Measurements from ENCODE around the gene TUBA3E. TPM values are rescaled to one million over a fixed set of nuclear protein-coding genes. Genes with fewer than 3 reads are reported as not detected.
"Not testable (repeated sequence)": the region's sequence is repeated elsewhere in the genome, so short reads cannot be mapped to it uniquely, and the experiment has no call there.

Gene TUBA3E
- total RNA-seq, 1 donor from 2014 or later = not detected

DNA sequence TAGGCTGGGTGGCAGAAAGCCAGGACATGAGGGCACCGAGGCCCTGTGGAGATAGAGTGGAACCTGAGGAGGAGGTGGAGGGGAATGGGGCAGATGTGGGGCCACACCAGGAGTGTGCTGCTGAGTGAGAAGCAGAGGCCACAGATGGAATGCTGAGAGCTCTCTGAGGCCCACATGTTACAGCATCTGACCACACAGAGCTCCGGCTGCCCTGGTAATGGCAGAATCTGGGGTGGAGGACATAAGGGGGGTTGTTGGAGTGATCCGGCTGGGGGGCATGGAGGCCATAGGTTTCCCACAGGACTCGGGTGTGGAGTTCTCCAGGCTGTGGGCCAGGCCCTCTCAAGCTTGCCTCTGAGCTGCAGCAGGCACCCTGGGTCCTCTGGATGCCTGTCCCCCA is 12.3 kb downstream of the TUBA3E start:
- H3K4me3 Mint-ChIP-seq = no peak overlapping the region
- DNase-seq = no peak
- H3K27me3 Mint-ChIP-seq = no peaks in the 10 kb centered on the region
- H3K36me3 Mint-ChIP-seq (ENCODE audit: low read depth) = peaks cover 22% of the 10 kb centered on the region
- peaks cover 7% of the 10 kb centered on the region for H3K4me1 Mint-ChIP-seq
- intact Hi-C loops (cut with micrococcal nuclease) = no loop called here
- H3K9me3 Mint-ChIP-seq = no peaks in the 10 kb centered on the region
- peak overlapping the region; percentile 48 for H3K27ac Mint-ChIP-seq

GRCh38 chr2:130185436-130185835 is 12.8 kb downstream of the TUBA3E start:
- Mint-ChIP-seq H3K4me1 (peaks cover 7% of the 10 kb centered on the region), H3K27ac (peak overlapping the region; percentile 58), H3K9me3 (no peaks in the 10 kb centered on the region), H3K4me3 (no peak overlapping the region), H3K27me3 (no peaks in the 10 kb centered on the region), H3K36me3 (ENCODE audit: low read depth) (peaks cover 20% of the 10 kb centered on the region)
- intact Hi-C loops (cut with micrococcal nuclease) = no loop called here
- no peak for DNase-seq

DNA sequence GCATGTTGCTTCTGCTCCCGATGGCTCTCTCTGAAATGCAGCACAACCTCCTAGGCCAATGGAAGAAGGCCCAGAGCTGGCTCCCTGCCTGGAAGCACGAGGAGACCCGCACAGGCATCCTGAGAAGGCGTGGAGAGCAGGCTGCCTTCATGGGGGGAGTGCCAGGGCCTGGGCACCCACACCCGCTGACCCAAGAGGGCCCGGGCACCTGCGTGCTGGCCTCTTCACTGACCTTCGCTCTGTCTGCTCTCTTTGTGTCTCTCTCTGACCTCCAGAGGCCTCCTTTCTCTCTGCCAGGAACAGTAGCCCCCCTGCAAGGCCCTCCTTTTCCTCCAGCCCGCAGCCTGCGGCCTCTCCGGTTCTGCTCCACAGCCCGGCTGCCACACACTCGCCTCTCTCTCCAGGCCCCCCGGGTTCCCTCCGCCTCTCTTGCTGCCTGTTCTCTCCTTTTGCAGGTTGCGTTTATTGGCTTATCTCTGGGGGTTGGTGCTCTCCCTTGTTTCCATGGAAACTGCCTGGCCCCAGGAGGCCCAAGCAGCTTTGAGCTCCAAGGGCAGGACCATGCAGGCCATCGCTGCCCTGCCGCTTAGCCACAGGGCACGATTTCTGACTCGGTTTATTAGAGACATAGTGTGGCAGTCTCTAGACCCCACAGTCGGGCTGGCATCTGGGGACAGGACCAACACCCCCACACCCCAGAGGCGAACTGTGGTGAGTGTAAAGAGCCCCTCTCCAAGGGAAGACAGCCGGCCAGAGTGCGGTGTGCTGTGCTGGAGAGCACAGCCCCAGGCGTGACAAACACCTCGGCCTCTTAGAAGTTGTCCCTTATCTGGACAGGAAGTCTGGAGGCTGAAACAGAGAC is 14.5 kb downstream of the TUBA3E start:
- Mint-ChIP-seq H3K4me3 (peak overlapping the region; percentile 85), H3K27me3 (no peaks in the 10 kb centered on the region), H3K27ac (peak overlapping the region; percentile 83), H3K4me1 (peaks cover 7% of the 10 kb centered on the region), H3K36me3 (ENCODE audit: low read depth) (peaks cover 18% of the 10 kb centered on the region), H3K9me3 (no peaks in the 10 kb centered on the region)
- intact Hi-C loops (cut with micrococcal nuclease) = loop anchor here (2.0 to 5.0 kb wide), 2 partner anchors 149 to 1309 kb away; partner anchors contain the start of gene MZT2A
- DNase-seq = no peak

DNA sequence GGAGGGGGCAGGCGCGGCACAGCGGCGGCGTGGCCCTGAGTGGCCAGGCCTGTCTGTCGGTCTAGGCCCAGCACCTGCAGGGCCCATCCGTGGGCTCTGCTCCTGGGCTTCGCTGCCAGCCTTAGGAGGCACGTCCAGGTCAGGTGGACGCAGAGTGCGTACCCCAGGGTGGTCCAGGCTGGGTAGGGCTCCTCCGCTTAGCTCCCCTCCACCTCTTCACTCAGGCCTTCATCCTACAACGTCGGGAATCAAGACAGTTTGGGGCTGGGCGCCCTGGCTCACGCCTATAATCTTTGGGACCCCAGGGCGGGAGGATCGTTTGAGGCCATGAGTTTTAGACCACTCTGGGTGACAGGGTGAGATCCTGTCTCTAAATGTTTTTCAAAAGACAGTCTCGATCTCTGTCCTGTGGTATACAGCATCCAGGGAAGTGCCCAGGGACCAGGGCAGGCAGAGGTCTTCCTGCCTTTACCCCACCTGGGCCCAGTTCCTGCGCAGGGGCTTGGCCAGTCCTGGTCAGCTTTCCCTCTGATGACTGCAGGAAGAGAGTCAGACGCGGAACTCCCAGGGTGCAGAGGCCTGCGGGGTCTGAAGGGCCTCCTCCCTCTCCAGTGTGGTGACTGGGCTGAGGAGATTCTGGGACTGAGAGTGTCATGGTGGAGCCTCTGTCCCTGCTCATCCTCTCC is 15.3 kb downstream of the TUBA3E start:
- not testable (repeated sequence) for H3K4me1 Mint-ChIP-seq
- H3K36me3 Mint-ChIP-seq (ENCODE audit: low read depth) = peaks cover 17% of the 10 kb centered on the region
- DNase-seq = peak; percentile 69

DNA sequence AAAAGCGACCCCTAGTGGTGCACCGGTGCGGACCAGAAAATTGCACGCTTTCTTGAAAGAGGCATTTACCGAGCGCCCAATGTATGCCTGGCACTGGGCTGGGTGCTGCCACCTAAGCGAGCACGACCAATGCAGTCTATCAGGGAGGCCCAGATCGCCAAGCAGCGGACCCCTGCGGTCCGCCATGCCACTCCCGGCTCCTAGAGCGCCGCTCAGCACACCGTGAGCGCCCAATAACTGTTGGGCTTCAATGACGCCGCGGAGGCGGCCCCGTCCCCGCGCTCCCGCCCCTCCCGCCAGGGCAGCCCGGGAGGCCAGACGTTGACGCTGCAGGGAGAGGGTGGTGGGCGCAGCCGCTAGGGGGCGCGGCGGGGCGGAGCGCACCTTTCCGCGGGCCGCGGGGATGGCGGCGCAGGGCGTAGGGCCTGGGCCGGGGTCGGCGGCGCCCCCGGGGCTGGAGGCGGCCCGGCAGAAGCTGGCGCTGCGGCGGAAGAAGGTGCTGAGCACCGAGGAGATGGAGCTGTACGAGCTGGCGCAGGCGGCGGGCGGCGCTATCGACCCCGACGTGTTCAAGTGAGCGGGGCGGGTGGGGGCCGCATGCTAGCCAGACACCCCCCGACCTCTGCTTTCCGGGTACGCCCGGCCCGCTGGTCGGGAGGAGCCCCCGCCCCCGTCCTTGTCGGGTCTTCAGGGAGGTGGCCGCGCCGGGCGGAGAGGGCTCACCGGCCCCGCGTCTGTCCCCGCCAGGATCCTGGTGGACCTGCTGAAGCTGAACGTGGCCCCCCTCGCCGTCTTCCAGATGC is 16.2 kb downstream of the TUBA3E start, which contains the start of gene MZT2B:
Gene MZT2B, plus strand, starts transcription at position 383 of the 803 bp plus-strand sequence. Its CDS starts 21 bp downstream, at position 404.
- peaks cover 17% of the 10 kb centered on the region for H3K36me3 Mint-ChIP-seq (ENCODE audit: low read depth)
- peak within 1 kb of the TSS; percentile 96 for H3K27ac Mint-ChIP-seq
- not testable (repeated sequence) for H3K4me1 Mint-ChIP-seq, H3K27me3 Mint-ChIP-seq, H3K9me3 Mint-ChIP-seq
- intact Hi-C loops (cut with micrococcal nuclease) = loop anchor here (1.0 to 5.0 kb wide), 5 partner anchors 37 to 1310 kb away; partner anchors contain the start of genes CCDC74B, IMP4 and MZT2A
- peak; percentile 98 for DNase-seq
- peak within 1 kb of the TSS; percentile 93 for H3K4me3 Mint-ChIP-seq

More for the DNA sequence above, 15.3 kb downstream of the TUBA3E start:
- H3K4me3 Mint-ChIP-seq = peak overlapping the region; percentile 85
- not testable (repeated sequence) for H3K9me3 Mint-ChIP-seq, H3K27me3 Mint-ChIP-seq
- intact Hi-C loops (cut with micrococcal nuclease) = loop anchor here (2.0 to 5.0 kb wide), 2 partner anchors 150 to 1309 kb away; partner anchors contain the start of gene MZT2A
- H3K27ac Mint-ChIP-seq = peak overlapping the region; percentile 83

DNA sequence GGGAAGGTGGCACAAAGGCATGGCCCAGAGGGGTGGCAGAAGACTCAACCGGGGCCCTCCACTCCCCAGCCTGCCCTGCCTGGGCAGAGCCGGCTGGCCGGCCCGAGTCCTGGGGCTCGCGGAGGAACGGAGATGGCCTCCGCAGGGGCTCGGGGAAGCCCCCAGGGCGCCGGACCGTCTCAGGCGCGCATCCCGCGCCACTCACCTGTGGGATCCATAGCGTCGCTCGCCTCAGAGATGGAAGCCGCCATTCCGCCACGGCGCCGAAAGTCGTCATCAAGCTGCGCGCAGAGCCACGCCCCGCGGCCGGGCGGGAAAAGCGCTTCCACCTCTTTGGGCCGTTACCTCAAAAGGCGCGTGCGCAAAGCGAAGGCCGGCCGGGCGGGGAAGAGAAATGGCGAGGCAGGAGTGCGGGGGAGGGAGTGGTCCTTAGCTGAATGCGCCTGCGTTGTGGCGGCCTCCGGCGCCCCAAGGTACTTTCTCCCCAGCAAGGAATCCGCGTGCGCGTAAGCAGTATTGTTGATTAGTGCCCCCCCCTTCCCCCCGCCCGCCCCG is 16.8 kb downstream of the TUBA3E start, which contains the start of gene SMPD4:
Gene SMPD4, minus strand, starts transcription at position 278 of the 555 bp plus-strand sequence. CDS start 5,010 bp downstream, outside the sequence.
- H3K36me3 Mint-ChIP-seq (ENCODE audit: low read depth) = peaks cover 15% of the 10 kb centered on the region
- peaks cover 7% of the 10 kb centered on the region for H3K4me1 Mint-ChIP-seq
- intact Hi-C loops (cut with micrococcal nuclease) = loop anchor here (1.0 to 5.0 kb wide), 4 partner anchors 36 to 1311 kb away; partner anchors contain the start of genes CCDC74B, IMP4 and MZT2A
- H3K4me3 Mint-ChIP-seq = peak within 1 kb of the TSS; percentile 93
- peak; percentile 99 for DNase-seq
- no peaks in the 10 kb centered on the region for H3K9me3 Mint-ChIP-seq
- peak within 1 kb of the TSS; percentile 96 for H3K27ac Mint-ChIP-seq
- no peaks in the 10 kb centered on the region for H3K27me3 Mint-ChIP-seq

- intact Hi-C loops (cut with micrococcal nuclease) = loop anchor here (1.0 to 5.0 kb wide), 4 partner anchors 35 to 1312 kb away; partner anchors contain the start of genes CCDC74B, IMP4 and MZT2A
- Mint-ChIP-seq H3K36me3 (ENCODE audit: low read depth) (peaks cover 15% of the 10 kb centered on the region), H3K4me3 (peak overlapping the region; percentile 93), H3K27ac (peak overlapping the region; percentile 96)
- not testable (repeated sequence) for H3K27me3 Mint-ChIP-seq, H3K9me3 Mint-ChIP-seq, DNase-seq, H3K4me1 Mint-ChIP-seq
Measured at GRCh38 chr2:130180404-130181324, 17.6 kb downstream of the TUBA3E start.

DNA sequence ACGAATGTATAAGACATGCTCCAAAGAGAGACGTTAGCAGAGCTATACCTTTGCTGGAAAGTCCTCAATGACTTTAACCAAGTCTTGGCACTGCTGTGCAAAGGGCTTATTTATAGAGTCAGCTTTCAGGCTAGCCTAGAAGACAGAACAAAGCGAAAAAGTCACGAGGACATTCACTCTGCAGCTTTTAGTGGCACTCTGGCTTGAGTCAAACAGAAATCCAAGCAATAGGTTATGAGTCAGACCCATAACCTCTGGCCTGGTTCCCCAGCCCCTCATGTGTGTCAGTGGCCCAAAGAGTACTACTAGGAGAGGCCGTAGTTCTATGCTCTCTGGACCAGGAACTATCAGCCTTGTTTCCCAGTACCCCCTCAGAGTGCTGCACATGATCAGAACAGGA is 23.4 kb downstream of the TUBA3E start:
- DNase-seq; H3K4me1 Mint-ChIP-seq; H3K27me3 Mint-ChIP-seq; H3K9me3 Mint-ChIP-seq; H3K27ac Mint-ChIP-seq; H3K4me3 Mint-ChIP-seq; intact Hi-C loops (cut with micrococcal nuclease): not testable (repeated sequence)
- H3K36me3 Mint-ChIP-seq (ENCODE audit: low read depth) = peaks cover 32% of the 10 kb centered on the region

DNA sequence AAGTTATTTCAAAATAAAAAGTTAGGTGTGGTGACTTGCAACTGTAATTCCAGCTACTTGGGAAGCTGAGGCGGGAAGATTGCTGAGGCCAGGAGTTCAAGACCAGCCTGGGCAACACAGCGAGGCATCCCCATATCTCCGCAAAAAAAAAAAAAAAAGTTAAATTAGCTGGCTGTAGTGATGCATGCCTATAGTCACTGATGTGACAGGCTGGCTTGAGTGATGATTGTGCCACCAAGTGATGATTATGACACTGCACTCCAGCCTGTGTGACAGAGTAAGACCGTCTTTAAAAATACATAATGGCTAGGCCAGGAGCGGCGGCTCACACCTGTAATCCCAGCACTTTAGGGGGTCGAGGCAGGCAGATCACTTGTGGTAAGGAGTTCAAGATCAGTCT is 28.3 kb downstream of the TUBA3E start:
- Mint-ChIP-seq H3K4me3 (peak overlapping the region; percentile 32), H3K4me1 (peaks cover 12% of the 10 kb centered on the region), H3K36me3 (ENCODE audit: low read depth) (peaks cover 44% of the 10 kb centered on the region), H3K27me3 (no peaks in the 10 kb centered on the region), H3K9me3 (no peaks in the 10 kb centered on the region), H3K27ac (no peak overlapping the region)
- no peak for DNase-seq
- intact Hi-C loops (cut with micrococcal nuclease) = no loop called here

DNA sequence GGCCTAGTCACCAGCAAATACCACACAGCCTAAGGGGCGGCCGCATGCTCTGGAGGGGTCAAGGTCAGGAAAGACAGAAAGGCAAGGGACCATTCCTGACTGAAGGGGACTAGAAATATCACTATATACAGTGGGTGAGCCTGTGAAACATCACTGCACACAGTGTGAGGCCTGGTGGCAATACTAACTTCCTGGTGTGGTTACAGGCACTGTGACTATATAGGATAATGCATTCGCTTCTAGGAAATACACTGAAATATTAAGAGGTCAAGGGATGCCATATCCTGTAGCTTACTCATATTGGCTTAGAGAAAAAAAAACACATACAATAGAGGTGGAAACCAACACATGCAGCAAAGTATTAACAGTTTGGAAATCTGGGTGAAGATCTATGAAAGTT is 29.1 kb downstream of the TUBA3E start:
- Mint-ChIP-seq H3K27ac (peak overlapping the region; percentile 64), H3K4me3 (peak overlapping the region; percentile 9), H3K36me3 (ENCODE audit: low read depth) (peaks cover 51% of the 10 kb centered on the region), H3K4me1 (peaks cover 12% of the 10 kb centered on the region)
- intact Hi-C loops (cut with micrococcal nuclease); DNase-seq; H3K9me3 Mint-ChIP-seq; H3K27me3 Mint-ChIP-seq: not testable (repeated sequence)

DNA sequence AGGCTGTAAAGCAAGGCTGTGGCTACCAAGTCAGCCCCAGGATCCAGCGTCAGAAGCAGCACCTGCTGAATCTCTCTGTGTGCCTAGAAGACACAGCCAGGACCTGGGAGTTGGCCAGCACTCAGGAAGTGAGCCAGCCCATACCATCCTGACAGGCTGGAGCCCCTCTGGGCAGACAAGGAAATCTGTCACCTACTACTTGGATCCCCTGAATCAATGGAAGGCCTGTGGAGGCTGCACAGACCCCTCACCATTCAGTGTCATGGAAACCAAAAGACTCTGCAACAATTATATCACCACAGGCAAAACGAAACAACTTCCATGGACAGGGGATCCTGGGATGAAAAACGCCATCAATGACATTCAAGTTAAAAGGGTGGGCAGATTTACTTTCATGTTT is 31.6 kb downstream of the TUBA3E start:
- H3K9me3 Mint-ChIP-seq; intact Hi-C loops (cut with micrococcal nuclease); H3K27ac Mint-ChIP-seq; H3K27me3 Mint-ChIP-seq; H3K4me3 Mint-ChIP-seq; DNase-seq: not testable (repeated sequence)
- Mint-ChIP-seq H3K36me3 (ENCODE audit: low read depth) (peaks cover 41% of the 10 kb centered on the region), H3K4me1 (peaks cover 12% of the 10 kb centered on the region)

DNA sequence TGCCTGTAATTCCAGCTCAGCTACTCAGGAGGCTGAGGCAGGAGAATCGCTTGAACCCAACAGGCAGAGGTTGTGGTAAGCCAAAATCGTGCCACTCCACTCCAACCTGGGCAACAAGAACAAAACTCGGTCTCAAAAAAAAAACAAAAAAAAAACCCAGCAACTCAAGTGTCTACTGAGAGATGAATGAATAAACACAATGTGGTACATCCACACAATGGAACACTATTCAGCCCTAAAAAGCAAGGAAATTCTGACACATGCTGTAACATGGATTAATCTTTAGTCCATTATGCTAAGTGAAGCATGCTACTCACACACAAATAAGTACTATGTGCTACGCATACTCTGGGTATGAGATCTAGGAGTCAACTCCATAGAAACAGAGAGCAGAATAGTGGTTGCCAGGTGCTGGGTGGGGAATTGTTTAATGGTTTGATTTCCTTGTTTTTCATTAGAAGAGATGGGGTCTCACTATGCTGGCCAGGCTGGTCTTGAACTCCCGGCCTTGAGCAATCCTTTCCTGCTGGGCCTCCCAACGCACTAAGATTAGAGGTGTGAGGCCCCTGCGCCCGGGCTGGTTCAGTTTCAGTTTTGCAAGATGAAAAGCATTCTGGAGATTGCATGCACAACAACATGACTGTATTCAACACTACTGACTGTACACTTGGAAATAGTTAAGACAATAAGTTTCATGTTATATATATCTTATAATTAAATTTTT is 32.8 kb downstream of the TUBA3E start:
- Mint-ChIP-seq H3K27me3 (no peaks in the 10 kb centered on the region), H3K36me3 (ENCODE audit: low read depth) (peaks cover 39% of the 10 kb centered on the region), H3K4me3 (no peak overlapping the region), H3K27ac (no peak overlapping the region), H3K9me3 (no peaks in the 10 kb centered on the region), H3K4me1 (peaks cover 12% of the 10 kb centered on the region)
- intact Hi-C loops (cut with micrococcal nuclease) = no loop called here
- no peak for DNase-seq

All from activated CD4-positive, alpha-beta T cell treated with anti-CD3 and anti-CD28 coated beads, Interleukin-2, amount 10 ng/mL, durations not matched to agents 24 days and 14 days (primary cell).